Transverse colon (tissue), 4 donors: ENCODE data around the gene AJM1. TPM values are rescaled to one million over a fixed set of nuclear protein-coding genes. Genes with fewer than 3 reads are reported as not detected.

ENCODE experiments used
- DNase-seq: peaks from one replicate; pipeline ENCODE4 v3.0.0-alpha.2; 2019
- H3K27ac ChIP-seq, 4 donors: fragments of 200-600 bp; sonication (generic); 2 replicates each; pipeline ENCODE4 v1.5.1; 2016 to 2018; ENCODE audit warnings: inconsistent platforms in 4 of 4
- H3K27me3 ChIP-seq: fragments of 200-600 bp; sonication (generic); 2 replicates; pipeline ENCODE4 v1.5.1; 2017; ENCODE audit warnings: inconsistent platforms
- H3K36me3 ChIP-seq, 4 donors: fragments of 200-600 bp; sonication (generic); 2 replicates each; pipeline ENCODE4 v1.5.1; 2017 to 2019; ENCODE audit warnings: inconsistent platforms in 4 of 4
- H3K4me1 ChIP-seq, 4 donors: fragments of 200-600 bp; sonication (generic); 2 replicates each; pipeline ENCODE4 v1.5.1; 2017 to 2020; ENCODE audit warnings: inconsistent platforms in 4 of 4
- H3K4me3 ChIP-seq, 4 donors: fragments of 200-600 bp; sonication (generic); 1 replicate in 1 of 4; 2 replicates in 3 of 4; pipeline versions ENCODE4 v1.5.1 to v1.6.1; 2017 to 2019; ENCODE audit warnings: inconsistent platforms in 4 of 4
- H3K9me3 ChIP-seq, 2 donors: fragments of 200-600 bp; sonication (generic); 2 replicates each; pipeline ENCODE4 v1.5.1; 2017 to 2019; ENCODE audit warnings: inconsistent platforms in 2 of 2
- CTCF ChIP-seq, 5 experiments: fragments of 200-600 bp in 3 of 5; fragments of 450-650 bp in 2 of 5; sonication (generic) in 3 of 5; IDR thresholded peaks; 1 replicate in 2 of 5; 2 replicates in 3 of 5; pipeline ENCODE4 v1.5.1; 2016 to 2017; ENCODE audit warnings: antibody characterized with exemption in 5 of 5, inconsistent platforms in 3 of 5, mild to moderate bottlenecking in 2 of 5, moderate library complexity in 1 of 5
- EP300 ChIP-seq: sonication (generic); formaldehyde crosslinking; IDR thresholded peaks from one replicate; pipeline ENCODE4 v1.6.1; 2017; ENCODE audit warnings: antibody characterized with exemption, low read depth
- POLR2A ChIP-seq: fragments of 450-650 bp; IDR thresholded peaks from one replicate; pipeline ENCODE4 v1.6.1; 2016; ENCODE audit warnings: antibody characterized with exemption, mild to moderate bottlenecking, moderate library complexity
- POLR2AphosphoS5 ChIP-seq, 3 donors: sonication (generic); formaldehyde crosslinking; IDR thresholded peaks; one replicate each; pipeline ENCODE4 v1.6.1; 2016; ENCODE audit warnings: antibody characterized with exemption in 3 of 3
- WGBS, 2 donors: methylation state at CpG; one replicate each; pipeline ENCODE4 v1.1.5; 2018; ENCODE audit warnings: low coverage in 1 of 2; 5-methylcytosine and 5-hydroxymethylcytosine counted together
- in situ Hi-C, 4 donors: fragments of 200-750 bp; cut with MboI; loops; one replicate each; pipeline versions ENCODE4 v1.15.0 to v1.15.1; 2017; ENCODE audit warnings: low sequenced_read_pairs in 3 of 4, low pct_ligation_motif_present in 1 of 4, low pct_unique_long_range_greater_than_20kb in 1 of 4
- intact Hi-C: fragments of 100-400 bp; cut with DNase I; formaldehyde crosslinking; loops from one replicate; pipeline ENCODE4 v1.15.1; 2023; ENCODE audit warnings: low total_unique reads
- total RNA-seq, 4 donors: library from RNA; depleted of rRNA; stranded (reverse); fragments of >200 nt; gene quantifications; one replicate each; pipeline ENCODE4 v1.1.0, GENCODE V29; 2016

Gene AJM1
- total RNA-seq, 4 donors from 2014 or later: 9.8 to 26.5 (median 17.0) TPM

- intact Hi-C loops (no loop called here), in situ Hi-C loops (no loop called here)
- no peak for TF ChIP-seq EP300
- TF ChIP-seq POLR2AphosphoS5 (IDR thresholded peaks at IDR 0.05): no peak
- no peak for TF ChIP-seq CTCF (IDR thresholded peaks at IDR 0.05)
- TF ChIP-seq POLR2A: no peak
- H3K9me3 ChIP-seq: no peaks in the 10 kb centered on the region
- H3K27ac ChIP-seq: no peak overlapping the region
- no peak overlapping the region for H3K4me3 ChIP-seq
- H3K4me1 ChIP-seq: no peaks in the 10 kb centered on the region
- H3K27me3 ChIP-seq: no peaks in the 10 kb centered on the region
- WGBS, 2 donors: 96% methylated on average over 10 to 31 of the region's 31 CpGs
- DNase-seq: no peak
- peaks cover 0 to 30% (median 15%) of the 10 kb centered on the region in 4 donors for H3K36me3 ChIP-seq
Measured at GRCh38 chr9:136828474-136829140, 13.7 kb upstream of the AJM1 start.

- TF ChIP-seq EP300 (no peak), CTCF (IDR thresholded peaks at IDR 0.05) (no peak), POLR2AphosphoS5 (IDR thresholded peaks at IDR 0.05) (no peak), POLR2A (no peak)
- peaks cover 0 to 27% (median 13%) of the 10 kb centered on the region in 4 donors for H3K36me3 ChIP-seq
- H3K4me1 ChIP-seq: no peaks in the 10 kb centered on the region
- H3K27me3 ChIP-seq: no peaks in the 10 kb centered on the region
- DNase-seq: no peak
- intact Hi-C loops: no loop called here
- H3K4me3 ChIP-seq: no peak overlapping the region
- no peaks in the 10 kb centered on the region for H3K9me3 ChIP-seq
- in situ Hi-C loops: no loop called here
- no peak overlapping the region for H3K27ac ChIP-seq
- 92% methylated on average over 12 of the region's 14 CpGs; no CpG with 5 or more reads in 1 of the 2 donors for WGBS, 2 donors
Measured at GRCh38 chr9:136829412-136829811, 12.9 kb upstream of the AJM1 start.

GRCh38 chr9:136829981-136830885, 12.0 kb upstream of the AJM1 start:
- no peaks in the 10 kb centered on the region for H3K4me1 ChIP-seq
- DNase-seq: no peak
- intact Hi-C loops: no loop called here
- H3K27me3 ChIP-seq: no peaks in the 10 kb centered on the region
- in situ Hi-C loops: no loop called here
- H3K9me3 ChIP-seq: no peaks in the 10 kb centered on the region
- no peak for TF ChIP-seq POLR2A
- TF ChIP-seq CTCF (IDR thresholded peaks at IDR 0.05): no peak
- no peak for TF ChIP-seq EP300
- no peak for TF ChIP-seq POLR2AphosphoS5 (IDR thresholded peaks at IDR 0.05)
- peaks cover 0 to 27% (median 13%) of the 10 kb centered on the region in 4 donors for H3K36me3 ChIP-seq
- H3K27ac ChIP-seq: no peak overlapping the region
- 90% methylated on average over 37 of the region's 41 CpGs; no CpG with 5 or more reads in 1 of the 2 donors for WGBS, 2 donors
- H3K4me3 ChIP-seq: no peak overlapping the region

- peaks cover 0 to 20% (median 9%) of the 10 kb centered on the region in 4 donors for H3K36me3 ChIP-seq
- in situ Hi-C loops (no loop called here), intact Hi-C loops (no loop called here)
- no peak overlapping the region for H3K4me3 ChIP-seq
- WGBS, 2 donors: 78 to 93% methylated on average over 3 to 30 of the region's 30 CpGs
- H3K4me1 ChIP-seq: no peaks in the 10 kb centered on the region
- TF ChIP-seq POLR2AphosphoS5 (IDR thresholded peaks at IDR 0.05): no peak
- TF ChIP-seq CTCF (IDR thresholded peaks at IDR 0.05): no peak
- TF ChIP-seq EP300: no peak
- TF ChIP-seq POLR2A: no peak
- no peaks in the 10 kb centered on the region for H3K27me3 ChIP-seq
- DNase-seq: no peak
- no peak overlapping the region for H3K27ac ChIP-seq
- H3K9me3 ChIP-seq: no peaks in the 10 kb centered on the region
Measured at GRCh38 chr9:136831002-136831719, 11.1 kb upstream of the AJM1 start.
